Peyer's patch (tissue), 4 donors: ENCODE results near the gene ARFGAP3.

Source experiments
- CTCF ChIP-seq, 6 experiments: fragments of 450-650 bp in 4 of 6; fragments of 200-600 bp in 2 of 6; sonication (generic) in 1 of 6; IDR thresholded peaks; one replicate each; pipeline ENCODE4 v1.5.1; 2017 to 2019; ENCODE audit warnings: antibody characterized with exemption in 6 of 6, mild to moderate bottlenecking in 3 of 6, moderate library complexity in 1 of 6
- POLR2A ChIP-seq, 2 donors: fragments of 450-650 bp; IDR thresholded peaks; one replicate each; pipeline ENCODE4 v1.5.1; 2017; ENCODE audit warnings: antibody characterized with exemption in 2 of 2, mild to moderate bottlenecking in 2 of 2, moderate library complexity in 2 of 2

GRCh38 chr22:42876041-42876440 is 19.0 kb upstream of the ARFGAP3 start:
- TF ChIP-seq CTCF (IDR thresholded peaks at IDR 0.05) = no peak
- no peak for TF ChIP-seq POLR2A (IDR thresholded peaks at IDR 0.05)
